Mesothelial cell of epicardium (in vitro differentiated cells): Measurements from ENCODE around the gene P2RY2. TPM values are rescaled to one million over a fixed set of nuclear protein-coding genes. Genes with fewer than 3 reads are reported as not detected.

Experiments used
- DNase-seq, 2 experiments: peaks; one replicate each; pipeline ENCODE4 v3.0.0; 2021; ENCODE audit warnings: low spot score in 2 of 2; ENCODE audit not compliant: unreplicated experiment in 2 of 2
- H3K27ac Mint-ChIP-seq: 2 replicates; pipeline ENCODE4 v1.8.0; 2021; ENCODE audit warnings: mixed read lengths
- H3K27me3 Mint-ChIP-seq: 2 replicates; pipeline ENCODE4 v1.8.0; 2021; ENCODE audit warnings: low read depth, mixed read lengths
- H3K36me3 Mint-ChIP-seq: 2 replicates; pipeline ENCODE4 v1.8.0; 2021; ENCODE audit warnings: mixed read lengths
- H3K4me1 Mint-ChIP-seq: 2 replicates; pipeline ENCODE4 v1.8.0; 2021; ENCODE audit warnings: mixed read lengths
- H3K4me3 Mint-ChIP-seq: 2 replicates; pipeline ENCODE4 v1.8.0; 2021; ENCODE audit warnings: mild to moderate bottlenecking, moderate library complexity, mixed read lengths
- H3K9me3 Mint-ChIP-seq: 2 replicates; pipeline ENCODE4 v1.8.0; 2021; ENCODE audit warnings: mixed read lengths
- CTCF ChIP-seq: fragments of 200-600 bp; sonication (generic); IDR thresholded peaks from one replicate; pipeline ENCODE4 v1.5.0; 2021; ENCODE audit warnings: antibody characterized with exemption; ENCODE audit not compliant: unreplicated experiment
- total RNA-seq: library from RNA; stranded (reverse); gene quantifications from 3 replicates; pipeline ENCODE4 v1.2.1, GENCODE V29; 2021

P2RY2 gene
- total RNA-seq, 1 donor from 2014 or later, result 4.5 TPM

GRCh38 chr11:73239111-73239521 is 21.0 kb downstream of the P2RY2 start:
- Mint-ChIP-seq H3K4me1 (peaks cover 7% of the 10 kb centered on the region), H3K27me3 (no peaks in the 10 kb centered on the region), H3K4me3 (no peak overlapping the region), H3K9me3 (no peaks in the 10 kb centered on the region), H3K27ac (no peak overlapping the region), H3K36me3 (peaks cover 3% of the 10 kb centered on the region)
- TF ChIP-seq CTCF, result no peak
- DNase-seq, result no peak

GRCh38 chr11:73239571-73240189 is 21.6 kb downstream of the P2RY2 start:
- H3K27ac Mint-ChIP-seq, result no peak overlapping the region
- DNase-seq, result no peak
- no peaks in the 10 kb centered on the region for H3K9me3 Mint-ChIP-seq
- no peaks in the 10 kb centered on the region for H3K27me3 Mint-ChIP-seq
- H3K4me1 Mint-ChIP-seq, result peaks cover 7% of the 10 kb centered on the region
- TF ChIP-seq CTCF, result no peak
- H3K4me3 Mint-ChIP-seq, result no peak overlapping the region
- peaks cover 3% of the 10 kb centered on the region for H3K36me3 Mint-ChIP-seq

- H3K27me3 Mint-ChIP-seq, result no peaks in the 10 kb centered on the region
- H3K9me3 Mint-ChIP-seq, result no peaks in the 10 kb centered on the region
- H3K27ac Mint-ChIP-seq, result no peak overlapping the region
- peaks cover 7% of the 10 kb centered on the region for H3K4me1 Mint-ChIP-seq
- DNase-seq, result no peak
- no peak overlapping the region for H3K4me3 Mint-ChIP-seq
- H3K36me3 Mint-ChIP-seq, result no peaks in the 10 kb centered on the region
- no peak for TF ChIP-seq CTCF
Observed at GRCh38 chr11:73240190-73240781, 22.2 kb downstream of the P2RY2 start.

- no peak for TF ChIP-seq CTCF
- H3K4me3 Mint-ChIP-seq, result no peak overlapping the region
- H3K27me3 Mint-ChIP-seq, result no peaks in the 10 kb centered on the region
- H3K36me3 Mint-ChIP-seq, result no peaks in the 10 kb centered on the region
- H3K4me1 Mint-ChIP-seq, result peaks cover 7% of the 10 kb centered on the region
- H3K9me3 Mint-ChIP-seq, result no peaks in the 10 kb centered on the region
- DNase-seq, result no peak
- H3K27ac Mint-ChIP-seq, result no peak overlapping the region
Observed at GRCh38 chr11:73241300-73241699, 23.2 kb downstream of the P2RY2 start.

- peak; percentile 53 to 90 for DNase-seq
- peak overlapping the region; percentile 63 for H3K27ac Mint-ChIP-seq
- no peaks in the 10 kb centered on the region for H3K36me3 Mint-ChIP-seq
- no peaks in the 10 kb centered on the region for H3K27me3 Mint-ChIP-seq
- H3K4me1 Mint-ChIP-seq, result peaks cover 7% of the 10 kb centered on the region
- no peaks in the 10 kb centered on the region for H3K9me3 Mint-ChIP-seq
- TF ChIP-seq CTCF, result peak; percentile 91
- H3K4me3 Mint-ChIP-seq, result peak overlapping the region; percentile 45
Observed at GRCh38 chr11:73242251-73243092, 24.4 kb downstream of the P2RY2 start.
